ENCODE results near the gene DNAJC13. TPM values are rescaled to one million over a fixed set of nuclear protein-coding genes. Genes with fewer than 3 reads are reported as not detected.

The DNAJC13 gene
- total RNA-seq, 1 experiment from 2014 or later = 34.6 TPM

GRCh38 chr3:132445817-132446216 is 28.5 kb downstream of the DNAJC13 start:
- no peak for DNase-seq (ENCODE audit: low spot score)
- in situ Hi-C loops (cut with HindIII; ENCODE audit: low sequenced_read_pairs) = no loop called here

GRCh38 chr3:132448216-132448961 is 31.1 kb downstream of the DNAJC13 start:
- in situ Hi-C loops (cut with HindIII; ENCODE audit: low sequenced_read_pairs) = no loop called here
- peak; percentile 31 for DNase-seq (ENCODE audit: low spot score)

GRCh38 chr3:132456136-132456535 is 38.8 kb downstream of the DNAJC13 start:
- in situ Hi-C loops (cut with HindIII; ENCODE audit: low sequenced_read_pairs) = no loop called here
- no peak for DNase-seq (ENCODE audit: low spot score)

GRCh38 chr3:132456571-132456970 is 39.3 kb downstream of the DNAJC13 start:
- in situ Hi-C loops (cut with HindIII; ENCODE audit: low sequenced_read_pairs) = no loop called here
- DNase-seq (ENCODE audit: low spot score) = no peak

DNA sequence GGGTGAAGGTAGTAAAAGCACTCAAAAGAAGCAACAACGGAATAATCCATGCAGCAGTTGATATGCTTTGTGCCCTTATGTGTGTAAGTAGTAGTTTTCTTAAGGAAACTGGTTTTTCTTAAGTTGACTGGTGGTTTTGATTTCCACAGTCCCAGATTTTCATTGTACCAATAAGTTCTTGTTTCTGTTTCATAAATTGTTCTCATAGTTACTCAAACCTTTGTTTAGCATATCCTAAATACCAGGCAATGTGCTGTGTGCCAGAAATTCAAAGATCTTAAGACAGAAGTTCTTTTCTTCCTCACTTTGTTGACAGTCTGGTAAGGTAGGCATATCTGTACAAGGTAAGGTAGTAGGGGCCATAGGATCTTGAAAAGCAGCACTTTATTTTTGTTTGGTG is 40.0 kb downstream of the DNAJC13 start:
- in situ Hi-C loops (cut with HindIII; ENCODE audit: low sequenced_read_pairs) = no loop called here

DNA sequence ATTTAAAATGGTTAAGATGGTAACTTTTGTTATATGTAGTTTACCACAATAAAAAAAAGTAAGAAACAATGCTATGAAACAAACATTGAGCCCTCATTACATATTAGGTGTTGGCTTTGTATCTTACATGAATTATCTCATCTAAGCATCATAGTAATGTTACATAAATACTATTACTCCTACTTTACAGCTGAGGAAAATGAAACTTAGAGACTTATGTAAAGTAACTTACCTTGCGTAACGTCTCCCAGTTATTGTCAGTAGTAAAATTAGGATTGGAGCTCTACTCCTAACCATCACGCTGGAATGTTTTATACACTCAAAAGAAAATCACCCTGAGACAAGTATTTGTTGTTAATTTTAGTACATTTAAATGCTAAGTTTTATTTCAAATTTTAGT is 42.2 kb downstream of the DNAJC13 start:
- in situ Hi-C loops (cut with HindIII; ENCODE audit: low sequenced_read_pairs) = no loop called here
- DNase-seq (ENCODE audit: low spot score) = no peak

More for the DNA sequence above, 40.0 kb downstream of the DNAJC13 start:
- DNase-seq (ENCODE audit: low spot score) = no peak

DNA sequence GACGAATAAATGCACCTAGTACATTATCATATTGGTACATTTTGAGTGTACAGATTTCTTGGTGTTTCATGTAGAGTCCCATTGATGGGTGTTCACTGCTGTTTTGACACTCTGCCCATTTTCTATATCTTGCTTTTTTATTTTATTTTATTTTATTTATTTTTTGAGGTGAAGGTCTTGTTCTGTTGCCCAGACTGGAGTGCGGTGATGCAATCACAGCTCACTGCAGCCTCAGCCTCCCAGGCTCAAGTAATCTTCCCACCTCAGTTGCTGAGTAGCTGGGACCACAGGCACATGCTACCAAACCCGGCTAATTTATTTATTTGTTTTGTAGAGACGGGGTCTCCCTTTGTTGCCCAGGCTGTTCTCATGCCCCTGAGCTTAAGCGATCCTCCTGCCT is 44.2 kb downstream of the DNAJC13 start:
- DNase-seq (ENCODE audit: low spot score) = no peak
- in situ Hi-C loops (cut with HindIII; ENCODE audit: low sequenced_read_pairs) = no loop called here

GRCh38 chr3:132464066-132464465 is 46.8 kb downstream of the DNAJC13 start:
- in situ Hi-C loops (cut with HindIII; ENCODE audit: low sequenced_read_pairs) = no loop called here
- no peak for DNase-seq (ENCODE audit: low spot score)

DNA sequence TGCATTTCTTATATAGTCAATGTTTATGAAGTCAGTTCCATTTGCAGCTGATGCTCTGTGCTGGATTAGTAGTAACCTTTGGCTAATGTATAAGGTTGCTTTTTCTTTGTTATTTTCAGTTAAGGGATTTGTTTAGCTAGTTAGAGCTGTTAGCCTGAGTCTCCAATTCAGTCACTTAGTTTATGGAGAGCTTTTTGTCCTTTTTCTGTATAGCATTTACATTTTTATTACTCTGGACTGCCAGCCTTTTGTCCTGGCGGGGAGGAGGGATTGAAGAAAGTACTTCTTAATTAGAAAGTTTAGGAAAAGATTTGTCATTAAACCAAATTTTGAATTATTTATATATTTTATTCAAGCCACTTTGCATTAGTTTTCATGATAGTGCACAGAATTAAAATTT is 52.0 kb downstream of the DNAJC13 start:
- in situ Hi-C loops (cut with HindIII; ENCODE audit: low sequenced_read_pairs) = no loop called here
- DNase-seq (ENCODE audit: low spot score) = no peak

DNA sequence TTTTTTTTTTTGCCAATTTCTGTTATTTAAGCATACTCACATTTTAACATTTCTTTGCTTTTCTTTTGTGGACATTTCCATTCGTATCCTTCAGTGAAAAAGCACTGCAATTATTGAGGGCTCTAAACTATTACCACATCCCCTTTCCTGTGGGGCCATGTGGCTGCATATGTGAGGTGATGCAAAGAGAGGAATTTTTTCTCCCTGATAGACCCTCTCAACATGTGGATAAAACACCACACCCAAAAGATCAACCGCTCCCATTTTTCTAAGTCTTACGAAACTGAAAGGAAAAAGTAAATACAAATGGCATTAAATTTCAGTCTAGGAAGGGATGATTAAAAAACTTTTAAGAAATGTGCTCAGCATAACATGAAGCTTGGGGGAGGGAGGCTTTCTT is 68.8 kb downstream of the DNAJC13 start:
- in situ Hi-C loops (cut with HindIII; ENCODE audit: low sequenced_read_pairs) = no loop called here
- no peak for DNase-seq (ENCODE audit: low spot score)

GRCh38 chr3:132488151-132488550 is 70.8 kb downstream of the DNAJC13 start:
- in situ Hi-C loops (cut with HindIII; ENCODE audit: low sequenced_read_pairs) = no loop called here
- DNase-seq (ENCODE audit: low spot score) = no peak

DNA sequence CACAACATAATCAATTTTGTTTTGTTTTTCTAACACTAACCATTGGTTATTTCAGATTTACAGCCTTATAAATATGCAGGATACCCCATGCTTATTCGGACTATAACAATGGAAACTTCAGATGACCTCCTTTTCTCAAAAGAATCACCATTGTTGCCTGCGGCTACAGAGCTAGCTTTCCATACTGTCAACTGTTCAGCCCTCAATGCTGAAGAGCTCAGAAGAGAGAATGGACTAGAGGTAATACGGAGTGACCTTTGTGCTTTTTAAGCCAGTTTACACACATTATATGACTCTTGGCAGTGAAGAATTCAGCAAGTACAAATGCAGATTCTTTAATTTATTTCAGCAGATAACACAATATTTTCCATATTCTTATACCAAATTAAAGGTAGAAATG is 81.8 kb downstream of the DNAJC13 start:
- in situ Hi-C loops (cut with HindIII; ENCODE audit: low sequenced_read_pairs) = no loop called here
- DNase-seq (ENCODE audit: low spot score) = no peak

DNA sequence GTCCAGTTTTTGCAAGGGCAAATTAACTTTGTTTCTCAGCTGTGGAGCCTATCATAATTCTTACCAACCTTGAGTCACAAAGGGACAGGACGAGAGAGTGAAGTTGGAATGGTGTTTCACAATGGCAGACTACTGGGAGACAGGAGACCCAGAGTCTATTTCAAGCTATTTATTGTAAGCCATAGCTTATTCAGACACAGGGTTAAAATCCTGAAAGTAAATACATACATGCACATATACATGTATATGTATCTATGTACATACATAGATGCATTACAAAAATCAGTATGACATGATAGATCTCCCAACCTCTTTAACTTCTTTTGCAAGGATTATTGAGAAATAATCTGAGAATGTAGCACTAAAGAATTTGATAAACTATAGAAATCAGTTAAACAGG is 86.3 kb downstream of the DNAJC13 start:
- in situ Hi-C loops (cut with HindIII; ENCODE audit: low sequenced_read_pairs) = no loop called here

GRCh38 chr3:132504375-132504933 is 87.2 kb downstream of the DNAJC13 start:
- DNase-seq (ENCODE audit: low spot score) = no peak
- in situ Hi-C loops (cut with HindIII; ENCODE audit: low sequenced_read_pairs) = no loop called here

More for the DNA sequence above, 86.3 kb downstream of the DNAJC13 start:
- no peak for DNase-seq (ENCODE audit: low spot score)

DNA sequence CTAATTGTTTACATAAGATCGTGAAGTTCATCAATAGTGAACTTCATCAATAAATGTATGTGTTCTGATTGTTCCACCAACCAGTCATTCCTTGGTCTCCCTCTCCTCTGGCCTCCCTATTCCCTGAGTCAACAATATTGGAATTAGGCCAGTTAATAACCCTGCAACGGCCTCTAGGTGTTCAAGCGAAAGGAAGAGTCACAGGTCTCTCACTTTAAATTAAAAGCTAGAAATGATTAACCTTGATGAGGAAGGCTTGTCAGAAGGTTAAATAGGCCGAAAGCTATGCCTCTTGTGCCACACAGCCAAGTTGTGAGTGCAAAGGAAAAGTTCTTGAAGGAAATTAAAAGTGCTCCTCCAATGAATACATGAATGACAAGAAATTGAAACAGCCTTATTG is 90.4 kb downstream of the DNAJC13 start:
- in situ Hi-C loops (cut with HindIII; ENCODE audit: low sequenced_read_pairs) = no loop called here
- no peak for DNase-seq (ENCODE audit: low spot score)

- no peak for DNase-seq (ENCODE audit: low spot score)
- in situ Hi-C loops (cut with HindIII; ENCODE audit: low sequenced_read_pairs) = no loop called here
Measured at GRCh38 chr3:132509096-132509495, 91.8 kb downstream of the DNAJC13 start.

GRCh38 chr3:132509506-132509905 is 92.2 kb downstream of the DNAJC13 start:
- in situ Hi-C loops (cut with HindIII; ENCODE audit: low sequenced_read_pairs) = no loop called here
- DNase-seq (ENCODE audit: low spot score) = no peak

DNA sequence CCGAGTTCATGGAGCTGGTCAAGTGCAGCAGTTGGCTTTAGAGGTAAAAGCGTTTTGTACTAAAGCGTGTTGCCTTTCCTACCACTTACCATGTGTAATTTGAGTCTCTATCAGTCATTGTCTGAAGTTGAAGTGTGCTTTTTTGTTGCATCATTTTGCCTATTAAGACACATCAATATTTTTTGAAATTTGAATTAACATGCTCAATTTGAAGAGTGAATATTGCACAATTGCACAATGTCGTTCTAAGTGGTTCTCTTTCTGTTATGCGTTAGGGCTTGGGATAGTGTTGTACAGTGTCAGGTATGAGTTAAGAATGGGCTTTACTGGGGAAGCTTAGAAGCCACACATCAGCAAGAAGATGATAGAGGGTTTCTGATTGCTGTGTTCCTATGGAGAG is 95.8 kb downstream of the DNAJC13 start:
- in situ Hi-C loops (cut with HindIII; ENCODE audit: low sequenced_read_pairs) = no loop called here
- DNase-seq (ENCODE audit: low spot score) = no peak

GRCh38 chr3:132517311-132517710 is 100.0 kb downstream of the DNAJC13 start:
- DNase-seq (ENCODE audit: low spot score) = no peak
- in situ Hi-C loops (cut with HindIII; ENCODE audit: low sequenced_read_pairs) = no loop called here

DNA sequence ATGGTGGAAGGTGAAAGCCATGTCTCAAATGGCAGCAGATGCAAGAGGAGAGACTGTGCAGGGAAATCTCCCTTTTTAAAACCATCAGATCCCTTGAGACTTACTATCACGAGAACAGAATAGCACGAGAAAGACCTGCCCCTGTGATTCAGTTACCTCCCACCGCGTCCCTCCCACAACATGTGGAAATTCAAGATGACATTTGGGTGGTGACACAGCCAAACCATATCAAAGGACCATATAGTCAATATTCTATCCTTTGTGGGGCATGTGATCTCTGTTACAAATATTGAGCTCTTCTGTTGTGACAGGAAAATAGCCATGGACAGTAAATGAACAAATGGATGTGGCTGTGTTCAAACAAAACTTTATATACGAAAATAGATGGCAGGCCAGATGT is 102.6 kb downstream of the DNAJC13 start:
- no peak for DNase-seq (ENCODE audit: low spot score)
- in situ Hi-C loops (cut with HindIII; ENCODE audit: low sequenced_read_pairs) = no loop called here

DNA sequence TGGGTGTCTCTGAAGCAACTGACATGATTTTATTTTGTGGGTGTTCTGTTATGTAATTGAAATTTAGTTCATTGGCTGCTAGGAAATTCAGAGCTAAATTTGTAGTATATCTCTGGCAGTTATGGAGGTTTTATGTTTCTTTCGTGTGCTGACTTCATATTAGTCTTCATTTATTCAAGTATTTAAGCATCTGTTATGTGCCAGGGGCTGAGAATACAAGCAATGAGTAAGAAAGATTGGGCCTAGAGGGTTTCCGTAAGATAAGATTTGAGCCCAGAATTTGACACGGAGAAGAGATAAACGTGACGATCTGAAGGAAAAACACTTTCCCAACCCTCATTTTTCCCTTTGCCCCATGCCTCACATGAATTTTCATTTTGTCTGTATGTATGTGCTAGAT is 104.6 kb downstream of the DNAJC13 start:
- in situ Hi-C loops (cut with HindIII; ENCODE audit: low sequenced_read_pairs) = no loop called here
- DNase-seq (ENCODE audit: low spot score) = no peak

Measured in G401 (cell line).